Fibroblast of mammary gland (primary cell): ENCODE measurements around the gene CEBPG.

ENCODE experiments used
- DNase-seq: peaks from one replicate; pipeline ENCODE4 v3.0.0-alpha.2; 2010; ENCODE audit warnings: low read depth
- H3K4me3 ChIP-seq: 2 replicates; pipeline ENCODE4 v1.5.1; 2011; ENCODE audit warnings: low read depth, mild to moderate bottlenecking, low read length, moderate library complexity; ENCODE audit not compliant: control insufficient read depth
- CTCF ChIP-seq: conservative IDR thresholded peaks from 2 replicates; pipeline ENCODE4 v1.5.1; 2011; ENCODE audit warnings: low read depth, low read length, inconsistent platforms; ENCODE audit not compliant: control insufficient read depth, insufficient read depth

Gene CEBPG

GRCh38 chr19:33396701-33397535 lies 23.4 kb downstream of the CEBPG start:
- TF ChIP-seq CTCF = no peak
- no peak overlapping the region for H3K4me3 ChIP-seq
- no peak for DNase-seq

GRCh38 chr19:33397536-33398360 lies 24.2 kb downstream of the CEBPG start:
- no peak for DNase-seq
- TF ChIP-seq CTCF = no peak
- no peak overlapping the region for H3K4me3 ChIP-seq

- no peak for DNase-seq
- no peak overlapping the region for H3K4me3 ChIP-seq
These were observed 25.0 kb downstream of the CEBPG start for GRCh38 chr19:33398361-33399060.

GRCh38 chr19:33399081-33399744 lies 25.7 kb downstream of the CEBPG start:
- no peak for DNase-seq
- no peak for TF ChIP-seq CTCF
- no peak overlapping the region for H3K4me3 ChIP-seq

More at GRCh38 chr19:33398361-33399060, 25.0 kb downstream of the CEBPG start:
- TF ChIP-seq CTCF = no peak

- DNase-seq = no peak
- H3K4me3 ChIP-seq = no peak overlapping the region
- TF ChIP-seq CTCF = no peak
These were observed 26.5 kb downstream of the CEBPG start for GRCh38 chr19:33399745-33400681.
